Measurements from ENCODE around the gene C4A. TPM values are rescaled to one million over a fixed set of nuclear protein-coding genes. Genes with fewer than 3 reads are reported as not detected.

Gene C4A
- total RNA-seq, 1 experiment from 2014 or later: 1.5 TPM

GRCh38 chr6:31968791-31969711 lies 12.8 kb upstream of the C4A start:
- H3K4me1 Mint-ChIP-seq (ENCODE audit: low read depth, unreplicated experiment): peaks cover 21% of the 10 kb centered on the region
- peaks cover 1% of the 10 kb centered on the region for H3K36me3 ChIP-seq (ENCODE audit: control insufficient read depth, insufficient read depth, low read length)
- intact Hi-C loops (cut with micrococcal nuclease; ENCODE audit: unreplicated experiment): no loop called here
- no peaks in the 10 kb centered on the region for H3K9me3 ChIP-seq
- no peaks in the 10 kb centered on the region for H3K27me3 Mint-ChIP-seq (ENCODE audit: insufficient read depth, unreplicated experiment)
- no peak for TF ChIP-seq CTCF (IDR thresholded peaks at IDR 0.05; ENCODE audit: insufficient read depth in 1 of 2, low read depth in 1 of 2, low read length in 1 of 2, severe bottlenecking in 1 of 2, unreplicated experiment in 1 of 2)
- ChIA-PET CTCF (interaction anchor here (1.9 kb wide), 1 partner anchor 17 kb away, joined by 5 read pairs; no protein-coding TSS in a partner anchor), POLR2A (no interaction called here)
- peak overlapping the region; percentile 67 for H3K4me3 Mint-ChIP-seq (ENCODE audit: unreplicated experiment)
- no TSS peak for BruUV-seq (replicated peaks)
- no peak overlapping the region for H3K4me3 ChIP-seq (ENCODE audit: low read depth, low read length)
- H3K27me3 ChIP-seq (replicated peaks; ENCODE audit: control insufficient read depth, insufficient read depth, low read length): no peaks in the 10 kb centered on the region
- H3K9me3 Mint-ChIP-seq (ENCODE audit: unreplicated experiment): no peaks in the 10 kb centered on the region
- peak overlapping the region; percentile 82 for H3K27ac Mint-ChIP-seq (ENCODE audit: unreplicated experiment)
- DNase-seq: no peak
- peaks cover 67% of the 10 kb centered on the region for H3K36me3 Mint-ChIP-seq (ENCODE audit: insufficient read depth, unreplicated experiment)
- H3K4me1 ChIP-seq: peaks cover 5% of the 10 kb centered on the region; the same call in 1 of the 2 replicates

- Histone ChIP-seq H3K36me3 (ENCODE audit: control insufficient read depth, insufficient read depth, low read length) (peaks cover 1% of the 10 kb centered on the region; the same call in 1 of the 2 replicates), H3K4me3 (ENCODE audit: low read depth, low read length) (no peak overlapping the region), H3K27me3 (replicated peaks; ENCODE audit: control insufficient read depth, insufficient read depth, low read length) (no peaks in the 10 kb centered on the region), H3K4me1 (peaks cover 5% of the 10 kb centered on the region; the same call in 1 of the 2 replicates), H3K9me3 (no peaks in the 10 kb centered on the region)
- Mint-ChIP-seq H3K36me3 (ENCODE audit: insufficient read depth, unreplicated experiment) (peaks cover 66% of the 10 kb centered on the region), H3K27me3 (ENCODE audit: insufficient read depth, unreplicated experiment) (no peaks in the 10 kb centered on the region), H3K9me3 (ENCODE audit: unreplicated experiment) (no peaks in the 10 kb centered on the region), H3K4me3 (ENCODE audit: unreplicated experiment) (peak overlapping the region; percentile 67), H3K27ac (ENCODE audit: unreplicated experiment) (peak overlapping the region; percentile 82), H3K4me1 (ENCODE audit: low read depth, unreplicated experiment) (peaks cover 21% of the 10 kb centered on the region)
- intact Hi-C loops (cut with micrococcal nuclease; ENCODE audit: unreplicated experiment): no loop called here
- no TSS peak for BruUV-seq (replicated peaks)
- ChIA-PET CTCF (interaction anchor here (0.6 to 1.9 kb wide), 2 partner anchors 18 to 106 kb away, joined by 3 to 5 read pairs; no protein-coding TSS in a partner anchor), POLR2A (interaction anchor here (0.7 to 1.0 kb wide), 2 partner anchors 11 to 25 kb away, joined by 4 read pairs; partner anchors contain the start of genes NELFE and SKIC2)
- no peak for DNase-seq
- no peak for TF ChIP-seq CTCF (IDR thresholded peaks at IDR 0.05; ENCODE audit: insufficient read depth in 1 of 2, low read depth in 1 of 2, low read length in 1 of 2, severe bottlenecking in 1 of 2, unreplicated experiment in 1 of 2)
Observed at GRCh38 chr6:31969712-31970603, 11.9 kb upstream of the C4A start.
